Pancreas (tissue), 10 donors: Measurements from ENCODE around the gene N4BP2L2. TPM values are rescaled to one million over a fixed set of nuclear protein-coding genes. Genes with fewer than 3 reads are reported as not detected.

Experiments used
- ATAC-seq, 4 donors: fragments of 200-7000 bp; cut with Tn5 transposase; one replicate each; pipeline versions ENCODE4 v1.8.0 to v1.9.1; 2020; ENCODE audit warnings: mild to moderate bottlenecking in 4 of 4, moderate library complexity in 4 of 4
- DNase-seq, 6 donors: peaks; one replicate each; pipeline ENCODE4 v3.0.0-alpha.2; 2020
- FAIRE-seq: peaks from 2 replicates; lab custom pipeline; 2012; peaks lifted over from hg19 to GRCh38; lab: Jason Lieb, UNC
- H3K27ac ChIP-seq, 4 donors: fragments of 200-600 bp; sonication (generic); 1 replicate in 3 of 4; 2 replicates in 1 of 4; pipeline versions ENCODE4 v1.5.0 to v1.8.0; 2020
- H3K27me3 ChIP-seq, 4 donors: fragments of 200-600 bp; one replicate each; pipeline ENCODE4 v1.8.0; 2021
- H3K36me3 ChIP-seq, 3 donors: fragments of 200-600 bp; sonication (generic) in 1 of 3; one replicate each; pipeline versions ENCODE4 v1.5.0 to v1.8.0; 2020 to 2021
- H3K4me1 ChIP-seq, 3 donors: fragments of 200-600 bp; one replicate each; pipeline ENCODE4 v1.8.0; 2021
- H3K4me3 ChIP-seq, 4 donors: fragments of 200-600 bp; sonication (generic) in 2 of 4; one replicate each; pipeline versions ENCODE4 v1.5.0 to v1.8.0; 2020 to 2021
- H3K9me3 ChIP-seq, 4 donors: fragments of 200-600 bp; one replicate each; pipeline ENCODE4 v1.8.0; 2021
- WGBS, 2 donors: extraction: QIAGEN DNeasy Blood & Tissue Kit; methylation state at CpG; one replicate each; pipeline ENCODE4 v1.1.7; 2013; 5-methylcytosine and 5-hydroxymethylcytosine counted together
- intact Hi-C, 3 donors: fragments of 100-400 bp; cut with DNase I; formaldehyde crosslinking; loops; one replicate each; pipeline versions ENCODE4 v1.11.1 to v1.14.2; 2022
- polyA plus RNA-seq, 2 donors: library from polyadenylated mRNA; stranded (reverse); fragments of 200-250 nt; gene quantifications; one replicate each; pipeline ENCODE4 v1.2.3, GENCODE V29; 2013
- total RNA-seq, 6 donors: library from RNA; stranded (reverse); fragmentation: NEBNext Ultra II Directional in 4 of 6; extraction: Animal tissue kit (Norgen Biotek cat#: 25700) in 4 of 6; gene quantifications; one replicate each; pipeline versions ENCODE4 v1.2.1 to v1.2.4, GENCODE V29; 2021 to 2023
- TF ChIP-seq, protein P1 (sequence below), 4 donors: fragments of 200-600 bp; sonication (generic) in 3 of 4; IDR thresholded peaks; one replicate each; pipeline versions ENCODE4 v1.5.0 to v1.8.0; 2021; ENCODE audit warnings: antibody characterized with exemption in 4 of 4
- donor health status: healthy with polysubstance abuse.
- donor health status: DM: no; HTN: no; CAD: no; lungs with moderate emphysema.
- donor health status: DM: no; HTN: no; CAD: no.
- donor health status: control.
- donor health status: control.
- donor health status: Bipolar disorder and iron deficiency.
- donor health status: DM: yes; HTN: yes; CAD: no.
- donor health status: DM: no; HTN: no; CAD: no.
- donor health status: DM: no; HTN: no; CAD: no.
- donor health status: DM: yes; HTN: yes; CAD: no.

N4BP2L2 gene
- total and polyA plus RNA-seq, 8 donors, result 31.5 to 79.9 (median 50.3) TPM

DNA sequence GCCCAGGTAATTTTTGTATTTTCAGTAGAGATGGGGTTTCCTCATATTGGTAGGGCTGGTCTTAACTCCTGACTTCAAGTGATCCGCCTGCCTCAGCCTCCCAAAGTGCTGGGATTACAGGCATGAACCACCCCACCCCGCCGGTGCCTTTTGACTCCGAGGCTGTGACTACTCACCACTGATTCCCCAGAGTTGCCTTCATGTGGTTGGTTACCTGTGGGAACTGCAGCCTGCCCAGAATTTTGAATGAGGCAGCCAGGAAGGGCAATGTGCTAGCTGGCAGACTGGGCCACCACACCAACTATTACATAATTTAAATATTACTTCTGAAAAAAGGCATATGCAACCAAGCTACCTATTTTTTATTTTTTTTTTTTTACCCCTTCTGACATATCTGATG lies 42.8 kb downstream of the N4BP2L2 start:
- no peaks in the 10 kb centered on the region for H3K36me3 ChIP-seq
- WGBS, 2 donors, result 97 to 100% methylated on average over 4 of the region's 4 CpGs
- DNase-seq (no peak), FAIRE-seq (no peak), ATAC-seq (no peak)
- H3K4me1 ChIP-seq, result no peaks in the 10 kb centered on the region
- intact Hi-C loops, result no loop called here
- H3K4me3 ChIP-seq, result no peak overlapping the region
- H3K9me3 ChIP-seq, result no peaks in the 10 kb centered on the region
- H3K27me3 ChIP-seq, result no peaks in the 10 kb centered on the region
- no peak overlapping the region for H3K27ac ChIP-seq
- TF ChIP-seq, protein P1, sequence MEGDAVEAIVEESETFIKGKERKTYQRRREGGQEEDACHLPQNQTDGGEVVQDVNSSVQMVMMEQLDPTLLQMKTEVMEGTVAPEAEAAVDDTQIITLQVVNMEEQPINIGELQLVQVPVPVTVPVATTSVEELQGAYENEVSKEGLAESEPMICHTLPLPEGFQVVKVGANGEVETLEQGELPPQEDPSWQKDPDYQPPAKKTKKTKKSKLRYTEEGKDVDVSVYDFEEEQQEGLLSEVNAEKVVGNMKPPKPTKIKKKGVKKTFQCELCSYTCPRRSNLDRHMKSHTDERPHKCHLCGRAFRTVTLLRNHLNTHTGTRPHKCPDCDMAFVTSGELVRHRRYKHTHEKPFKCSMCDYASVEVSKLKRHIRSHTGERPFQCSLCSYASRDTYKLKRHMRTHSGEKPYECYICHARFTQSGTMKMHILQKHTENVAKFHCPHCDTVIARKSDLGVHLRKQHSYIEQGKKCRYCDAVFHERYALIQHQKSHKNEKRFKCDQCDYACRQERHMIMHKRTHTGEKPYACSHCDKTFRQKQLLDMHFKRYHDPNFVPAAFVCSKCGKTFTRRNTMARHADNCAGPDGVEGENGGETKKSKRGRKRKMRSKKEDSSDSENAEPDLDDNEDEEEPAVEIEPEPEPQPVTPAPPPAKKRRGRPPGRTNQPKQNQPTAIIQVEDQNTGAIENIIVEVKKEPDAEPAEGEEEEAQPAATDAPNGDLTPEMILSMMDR (IDR thresholded peaks at IDR 0.05), result no peak

DNA sequence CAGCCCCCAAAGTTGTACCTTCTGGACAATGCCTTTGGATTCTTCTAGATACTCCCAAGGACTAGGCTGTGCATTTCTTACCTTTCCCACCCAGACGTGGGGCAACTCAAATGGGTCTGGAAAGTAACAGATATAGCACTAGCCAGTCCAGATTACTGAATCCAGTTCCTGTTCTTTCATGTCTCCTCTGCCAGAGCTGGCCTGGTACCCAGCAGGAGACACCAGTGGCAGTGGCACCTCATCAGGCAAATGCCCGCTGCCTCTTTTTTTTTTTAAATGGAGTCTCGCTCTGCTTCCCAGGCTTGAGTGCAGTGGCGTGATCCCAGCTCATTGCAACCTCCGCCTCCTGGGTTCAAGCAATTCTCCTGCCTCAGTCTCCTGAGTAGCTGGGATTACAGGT lies 43.2 kb downstream of the N4BP2L2 start:
- no peaks in the 10 kb centered on the region for H3K27me3 ChIP-seq
- intact Hi-C loops, result no loop called here
- no peak overlapping the region for H3K27ac ChIP-seq
- TF ChIP-seq, protein P1 (IDR thresholded peaks at IDR 0.05), result no peak
- no peaks in the 10 kb centered on the region for H3K4me1 ChIP-seq
- no peaks in the 10 kb centered on the region for H3K9me3 ChIP-seq
- FAIRE-seq, result no peak
- H3K4me3 ChIP-seq, result no peak overlapping the region
- WGBS, 2 donors, result 81 to 82% methylated on average over 5 of the region's 5 CpGs
- no peaks in the 10 kb centered on the region for H3K36me3 ChIP-seq
- no peak for ATAC-seq
- no peak for DNase-seq

DNA sequence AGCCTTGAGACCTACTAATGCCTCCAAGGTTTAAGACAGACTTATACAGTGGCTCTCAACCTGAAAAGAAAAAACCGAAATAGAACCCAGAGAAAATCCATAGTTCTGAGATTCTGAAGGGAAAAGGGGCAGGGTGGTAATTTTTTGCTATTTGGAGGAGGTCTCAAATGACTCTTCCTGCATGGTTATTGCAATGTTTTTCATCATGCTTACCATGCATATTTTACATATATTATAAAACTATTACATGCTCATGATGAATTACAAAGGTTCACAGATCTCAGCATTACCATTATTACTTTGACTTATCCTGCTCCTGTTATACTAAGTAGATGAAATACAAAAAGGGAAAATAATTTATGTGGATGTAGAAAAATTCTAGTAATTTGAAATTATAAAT lies 47.6 kb downstream of the N4BP2L2 start:
- Histone ChIP-seq H3K27me3 (no peaks in the 10 kb centered on the region), H3K27ac (no peak overlapping the region), H3K9me3 (no peaks in the 10 kb centered on the region), H3K36me3 (no peaks in the 10 kb centered on the region), H3K4me3 (no peak overlapping the region), H3K4me1 (no peaks in the 10 kb centered on the region)
- intact Hi-C loops, result no loop called here
- ATAC-seq (no peak), FAIRE-seq (no peak), DNase-seq (no peak)
- TF ChIP-seq, protein P1 (IDR thresholded peaks at IDR 0.05), result no peak
- 94 to 96% methylated on average over 1 of the region's 1 CpG for WGBS, 2 donors

DNA sequence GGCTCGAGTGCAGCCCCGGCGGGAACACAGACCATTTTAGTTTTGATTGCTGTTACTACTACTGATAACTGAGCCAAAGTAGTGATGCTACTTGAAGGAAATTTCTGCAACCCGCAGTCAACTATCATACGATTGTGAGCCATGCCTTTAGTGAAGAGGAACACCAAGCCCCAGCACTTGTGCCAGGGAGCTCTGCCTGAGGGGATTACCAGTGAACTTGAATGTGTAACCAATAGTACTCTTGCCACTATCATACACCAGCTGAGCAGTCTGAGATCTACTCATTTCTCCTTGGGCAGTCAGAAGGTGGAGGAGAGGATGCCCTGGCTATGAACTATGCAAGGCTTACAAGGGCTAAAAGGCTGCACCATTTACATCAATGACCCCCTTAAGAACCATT lies 61.7 kb downstream of the N4BP2L2 start:
- 94 to 96% methylated on average over 5 of the region's 5 CpGs for WGBS, 2 donors
- no peaks in the 10 kb centered on the region for H3K9me3 ChIP-seq
- TF ChIP-seq, protein P1 (IDR thresholded peaks at IDR 0.05), result no peak
- H3K27ac ChIP-seq, result no peak overlapping the region
- FAIRE-seq (no peak), ATAC-seq (no peak), DNase-seq (no peak)
- H3K27me3 ChIP-seq, result no peaks in the 10 kb centered on the region
- intact Hi-C loops, result no loop called here
- H3K36me3 ChIP-seq, result no peaks in the 10 kb centered on the region
- H3K4me3 ChIP-seq, result no peak overlapping the region
- H3K4me1 ChIP-seq, result no peaks in the 10 kb centered on the region

DNA sequence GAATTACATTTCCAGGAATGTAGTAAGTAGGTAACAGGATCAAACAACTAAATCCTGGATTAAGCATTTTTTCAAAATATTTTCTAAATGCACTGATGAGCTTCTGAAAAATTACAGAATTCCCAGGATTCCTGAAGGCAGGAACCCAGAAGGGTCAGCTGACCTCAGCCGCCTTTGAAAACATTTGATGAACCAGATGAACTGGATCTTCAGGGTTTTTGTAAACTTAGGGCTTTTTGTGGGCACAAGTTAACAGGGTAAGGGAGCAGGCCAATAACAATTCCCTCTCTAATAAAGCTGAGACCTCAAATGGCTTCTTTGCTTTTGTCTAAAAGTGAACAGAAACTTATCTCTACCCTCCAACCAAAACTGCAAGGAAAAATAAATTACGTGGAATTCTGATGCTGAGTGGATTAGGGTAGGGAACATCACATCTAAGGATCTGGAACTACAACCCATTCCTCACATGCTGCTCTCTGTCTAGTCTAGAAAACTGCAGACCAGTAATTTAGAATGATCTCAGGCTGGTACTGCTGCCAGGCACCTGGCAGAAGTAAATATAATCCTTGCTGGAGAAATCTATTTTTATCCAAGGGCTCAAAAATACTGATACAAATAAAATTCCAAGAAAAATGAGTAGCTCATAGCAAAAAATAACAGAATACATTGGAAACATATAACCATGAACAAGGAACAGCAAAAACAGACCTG lies 62.4 kb downstream of the N4BP2L2 start:
- ATAC-seq (no peak), FAIRE-seq (no peak), DNase-seq (no peak)
- intact Hi-C loops, result no loop called here
- 68 to 71% methylated on average over 2 of the region's 2 CpGs for WGBS, 2 donors
- no peaks in the 10 kb centered on the region for H3K9me3 ChIP-seq
- TF ChIP-seq, protein P1 (IDR thresholded peaks at IDR 0.05), result no peak
- no peaks in the 10 kb centered on the region for H3K36me3 ChIP-seq
- H3K27ac ChIP-seq, result no peak overlapping the region
- no peaks in the 10 kb centered on the region for H3K4me1 ChIP-seq
- H3K4me3 ChIP-seq, result no peak overlapping the region
- H3K27me3 ChIP-seq, result no peaks in the 10 kb centered on the region
